Upper lobe of right lung (tissue), 1 donor: Measurements from ENCODE around the gene TYK2. TPM values are rescaled to one million over a fixed set of nuclear protein-coding genes. Genes with fewer than 3 reads are reported as not detected.

Experiments used
- ATAC-seq: fragments of 200-7000 bp; cut with Tn5 transposase; one replicate; pipeline ENCODE4 v1.9.1; 2020; ENCODE audit warnings: mild to moderate bottlenecking, moderate library complexity
- DNase-seq: peaks from one replicate; pipeline ENCODE4 v3.0.0-alpha.2; 2020
- H3K27ac ChIP-seq: fragments of 200-600 bp; one replicate; pipeline ENCODE4 v1.8.0; 2022
- H3K27me3 ChIP-seq: fragments of 200-600 bp; one replicate; pipeline ENCODE4 v1.8.0; 2022; ENCODE audit warnings: mild to moderate bottlenecking
- H3K36me3 ChIP-seq: fragments of 200-600 bp; one replicate; pipeline ENCODE4 v1.8.0; 2022
- H3K4me1 ChIP-seq: fragments of 200-600 bp; one replicate; pipeline ENCODE4 v1.8.0; 2022
- H3K4me3 ChIP-seq: fragments of 200-600 bp; one replicate; pipeline ENCODE4 v1.8.0; 2022; ENCODE audit warnings: mild to moderate bottlenecking
- H3K9me3 ChIP-seq: fragments of 200-600 bp; one replicate; pipeline ENCODE4 v1.8.0; 2022
- CTCF ChIP-seq: fragments of 200-600 bp; IDR thresholded peaks from one replicate; pipeline ENCODE4 v1.8.0; 2022; ENCODE audit warnings: antibody characterized with exemption
- intact Hi-C: fragments of 100-400 bp; cut with DNase I; formaldehyde crosslinking; loops from one replicate; pipeline ENCODE4 v1.11.0; 2022
- long read RNA-seq: library from polyadenylated mRNA; unstranded; transcript quantifications from one replicate; pipeline ENCODE4 v2.0.0, GENCODE V29; 2021
- total RNA-seq: library from RNA; stranded (reverse); fragmentation: NEBNext Ultra II Directional; extraction: Animal tissue kit (Norgen Biotek cat#: 25700); gene quantifications from one replicate; pipeline ENCODE4 v1.2.1, GENCODE V29; 2021
- donor health status: DM: no; HTN: yes; CAD: no; lungs with severe emphysema.

Gene TYK2
- total RNA-seq, result 140 TPM
- long read RNA-seq, full-length matches to known transcripts, result 47 of 168 reads
- long read RNA-seq, partial matches to known transcripts, result 69 of 168 reads
- long read RNA-seq, other reads (novel, unspliced or antisense), result 52 of 168 reads

- no peak for TF ChIP-seq CTCF
- ATAC-seq, result peak; percentile 98
- DNase-seq, result peak; percentile 98
- H3K36me3 ChIP-seq, result peaks cover 17% of the 10 kb centered on the region
- peak within 1 kb of the TSS; percentile 91 for H3K4me3 ChIP-seq
- peak within 1 kb of the TSS; percentile 85 for H3K27ac ChIP-seq
- H3K9me3 ChIP-seq, result no peaks in the 10 kb centered on the region
- intact Hi-C loops, result no loop called here
- peaks cover 15% of the 10 kb centered on the region for H3K4me1 ChIP-seq
- H3K27me3 ChIP-seq, result no peaks in the 10 kb centered on the region
Observed at GRCh38 chr19:10380313-10381102, at the start of gene TYK2. Gene TYK2 (minus strand): TSS chr19:10380572. CDS start chr19:10378406, 2,166 bp downstream.

- Histone ChIP-seq H3K36me3 (no peaks in the 10 kb centered on the region), H3K27ac (no peak overlapping the region), H3K4me3 (no peak overlapping the region), H3K27me3 (no peaks in the 10 kb centered on the region), H3K9me3 (no peaks in the 10 kb centered on the region), H3K4me1 (peaks cover 41% of the 10 kb centered on the region)
- DNase-seq (no peak), ATAC-seq (no peak)
- no peak for TF ChIP-seq CTCF
- intact Hi-C loops, result no loop called here
Observed at GRCh38 chr19:10428996-10429381, 48.6 kb upstream of the TYK2 start.

GRCh38 chr19:10427169-10427568 is 46.8 kb upstream of the TYK2 start:
- H3K36me3 ChIP-seq, result no peaks in the 10 kb centered on the region
- no peak for TF ChIP-seq CTCF
- intact Hi-C loops, result no loop called here
- H3K4me3 ChIP-seq, result no peak overlapping the region
- DNase-seq (no peak), ATAC-seq (no peak)
- peaks cover 37% of the 10 kb centered on the region for H3K4me1 ChIP-seq
- peaks cover 8% of the 10 kb centered on the region for H3K27me3 ChIP-seq
- no peaks in the 10 kb centered on the region for H3K9me3 ChIP-seq
- H3K27ac ChIP-seq, result no peak overlapping the region

- Histone ChIP-seq H3K9me3 (no peaks in the 10 kb centered on the region), H3K36me3 (no peaks in the 10 kb centered on the region), H3K4me1 (peaks cover 51% of the 10 kb centered on the region), H3K27ac (peak overlapping the region; percentile 24), H3K4me3 (peak overlapping the region; percentile 48), H3K27me3 (peaks cover 37% of the 10 kb centered on the region)
- ATAC-seq, result peak; percentile 89
- peak; percentile 92 for DNase-seq
- TF ChIP-seq CTCF, result peak; percentile 97
- intact Hi-C loops, result no loop called here
Observed at GRCh38 chr19:10424011-10424637, 43.8 kb upstream of the TYK2 start.

GRCh38 chr19:10422846-10423245 is 42.5 kb upstream of the TYK2 start:
- Histone ChIP-seq H3K9me3 (no peaks in the 10 kb centered on the region), H3K4me1 (peaks cover 45% of the 10 kb centered on the region), H3K27me3 (peaks cover 49% of the 10 kb centered on the region), H3K27ac (no peak overlapping the region), H3K36me3 (no peaks in the 10 kb centered on the region), H3K4me3 (no peak overlapping the region)
- no peak for TF ChIP-seq CTCF
- ATAC-seq (no peak), DNase-seq (no peak)
- intact Hi-C loops, result no loop called here
